Loucy (cell line): ENCODE results near the gene DUSP21.

Source experiments
- CTCF ChIP-seq: fragments of 200-600 bp; sonication (generic); conservative IDR thresholded peaks from 2 replicates; pipeline ENCODE4 v1.5.1; 2014; ENCODE audit warnings: mild to moderate bottlenecking, antibody characterized with exemption, low read length
- EZH2phosphoT487 ChIP-seq: fragments of 200-600 bp; IDR thresholded peaks from 2 replicates; pipeline ENCODE4 v1.6.1; 2018; ENCODE audit warnings: antibody characterized with exemption, mild to moderate bottlenecking, moderate library complexity, borderline replicate concordance

DNA sequence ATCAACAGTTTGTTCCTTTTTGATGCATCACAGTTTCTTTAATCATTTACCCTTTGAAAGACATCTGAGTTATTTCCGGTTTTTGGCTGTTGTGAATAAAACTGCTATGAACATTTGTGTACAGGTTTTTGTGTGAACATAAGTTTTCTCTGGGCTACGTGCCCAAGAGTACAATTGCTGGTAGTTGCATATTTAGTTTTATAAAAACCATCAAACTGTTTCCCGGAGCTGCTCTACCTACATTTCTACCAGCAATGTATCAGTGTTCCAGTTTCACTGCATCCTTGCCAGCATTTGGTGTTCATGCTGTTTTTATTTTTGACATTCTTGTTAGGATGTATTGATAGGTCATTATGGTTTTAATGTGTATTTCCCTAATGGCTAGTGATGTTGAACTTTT, 46.4 kb downstream of the DUSP21 start:
- TF ChIP-seq CTCF (no peak), EZH2phosphoT487 (no peak)
